Astrocyte (in vitro differentiated cells and primary cell): ENCODE data around the gene CDKN1C. TPM values are rescaled to one million over a fixed set of nuclear protein-coding genes. Genes with fewer than 3 reads are reported as not detected.

Experiments used
- DNase-seq: peaks from one replicate; pipeline ENCODE4 v3.0.0-alpha.2; 2010; ENCODE audit warnings: low read depth
- FAIRE-seq: peaks from 2 replicates; lab custom pipeline; 2011; peaks lifted over from hg19 to GRCh38; lab: Jason Lieb, UNC
- H2AFZ ChIP-seq: 2 replicates; pipeline ENCODE4 v1.6.0; 2012; ENCODE audit warnings: low read depth, low read length, inconsistent platforms
- H3K27ac ChIP-seq: 2 replicates; pipeline ENCODE4 v1.5.1; 2011; ENCODE audit warnings: low read depth, low read length, inconsistent platforms
- H3K27me3 ChIP-seq: 2 replicates; pipeline ENCODE4 v1.6.0; 2011; ENCODE audit warnings: low read length, inconsistent platforms; ENCODE audit not compliant: insufficient read depth
- H3K36me3 ChIP-seq: 2 replicates; pipeline ENCODE4 v1.5.1; 2011; ENCODE audit warnings: low read length, inconsistent platforms; ENCODE audit not compliant: insufficient read depth
- H3K4me1 ChIP-seq: 2 replicates; pipeline ENCODE4 v1.5.1; 2011; ENCODE audit warnings: low read length, inconsistent platforms; ENCODE audit not compliant: insufficient read depth
- H3K4me2 ChIP-seq: 2 replicates; pipeline ENCODE4 v1.6.0; 2012; ENCODE audit warnings: low read length, inconsistent platforms
- H3K4me3 ChIP-seq: 2 replicates; pipeline ENCODE4 v1.5.1; 2011; ENCODE audit warnings: low read depth, mild to moderate bottlenecking, low read length, inconsistent platforms; ENCODE audit not compliant: insufficient read depth
- H3K79me2 ChIP-seq: 2 replicates; pipeline ENCODE4 v1.6.0; 2012; ENCODE audit warnings: mild to moderate bottlenecking, low read length, inconsistent platforms; ENCODE audit not compliant: insufficient read depth
- H3K9ac ChIP-seq: 2 replicates; pipeline ENCODE4 v1.6.0; 2012; ENCODE audit warnings: mild to moderate bottlenecking, low read length, inconsistent platforms
- H3K9me3 ChIP-seq: 2 replicates; pipeline ENCODE4 v1.5.1; 2012; ENCODE audit warnings: low read depth, mild to moderate bottlenecking, low read length, inconsistent platforms; ENCODE audit not compliant: insufficient read depth
- H4K20me1 ChIP-seq: 2 replicates; pipeline ENCODE4 v1.6.0; 2012; ENCODE audit warnings: low read length, inconsistent platforms; ENCODE audit not compliant: insufficient read depth
- H3K27ac Mint-ChIP-seq: one replicate; pipeline ENCODE4 v1.8.0; 2021; ENCODE audit warnings: mild to moderate bottlenecking, mixed read lengths; ENCODE audit not compliant: unreplicated experiment
- H3K27me3 Mint-ChIP-seq: one replicate; pipeline ENCODE4 v1.8.0; 2021; ENCODE audit warnings: low read depth, mixed read lengths; ENCODE audit not compliant: unreplicated experiment
- H3K36me3 Mint-ChIP-seq: one replicate; pipeline ENCODE4 v1.8.0; 2021; ENCODE audit warnings: low read depth, mixed read lengths; ENCODE audit not compliant: unreplicated experiment
- H3K4me1 Mint-ChIP-seq: one replicate; pipeline ENCODE4 v1.8.0; 2021; ENCODE audit warnings: low read depth, mixed read lengths; ENCODE audit not compliant: unreplicated experiment
- H3K4me3 Mint-ChIP-seq: one replicate; pipeline ENCODE4 v1.8.0; 2021; ENCODE audit warnings: mild to moderate bottlenecking, moderate library complexity, mixed read lengths; ENCODE audit not compliant: unreplicated experiment
- H3K9me3 Mint-ChIP-seq: one replicate; pipeline ENCODE4 v1.8.0; 2021; ENCODE audit warnings: mild to moderate bottlenecking, mixed read lengths; ENCODE audit not compliant: unreplicated experiment
- EZH2 ChIP-seq: IDR thresholded peaks from 2 replicates; pipeline ENCODE4 v1.6.1; 2012; ENCODE audit warnings: mild to moderate bottlenecking, low read length, inconsistent platforms; ENCODE audit not compliant: insufficient read depth
- total RNA-seq: library from RNA; stranded (reverse); gene quantifications from 2 replicates; pipeline ENCODE4 v1.2.1, GENCODE V29; 2021
- TF ChIP-seq, protein P1 (sequence below): IDR thresholded peaks from 2 replicates; pipeline ENCODE4 v1.5.1; 2011; ENCODE audit warnings: low read depth, mild to moderate bottlenecking, inconsistent platforms, low read length, moderate library complexity; ENCODE audit not compliant: insufficient read depth

CDKN1C gene
- total RNA-seq, 1 donor from 2014 or later = 7.5 TPM

DNA sequence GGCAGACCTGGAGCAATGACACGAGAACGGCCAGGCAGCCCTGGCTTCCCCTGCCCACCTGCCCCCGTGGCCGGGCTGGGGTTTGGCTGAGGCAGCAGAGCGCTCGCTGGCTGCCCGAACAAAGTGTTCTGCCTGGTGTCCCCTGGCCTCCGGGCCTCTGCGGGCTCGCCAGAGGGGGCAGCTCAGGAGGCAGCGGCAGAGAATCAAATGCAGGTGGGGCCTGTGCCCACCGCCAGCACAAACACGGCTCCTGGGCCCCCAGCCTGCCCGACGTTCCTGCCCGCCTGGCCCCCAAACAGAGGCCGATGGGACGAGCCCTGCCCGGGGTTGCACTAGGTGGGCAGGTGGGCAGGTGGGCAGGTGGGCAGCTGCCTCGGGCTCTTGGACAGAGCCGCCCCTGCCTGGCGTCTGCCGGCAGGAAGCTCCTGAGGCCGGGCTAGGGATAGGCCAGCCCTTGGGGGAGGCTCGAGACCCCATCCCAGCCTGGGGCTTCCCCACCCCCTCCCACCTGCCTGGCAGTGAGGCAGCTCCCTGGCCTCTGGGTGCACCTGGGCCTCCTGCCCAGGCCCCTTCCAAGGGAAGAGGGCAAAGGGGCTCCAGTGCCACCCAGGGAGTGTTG lies 46.8 kb downstream of the CDKN1C start:
- peaks cover 48% of the 10 kb centered on the region for H3K27me3 Mint-ChIP-seq

DNA sequence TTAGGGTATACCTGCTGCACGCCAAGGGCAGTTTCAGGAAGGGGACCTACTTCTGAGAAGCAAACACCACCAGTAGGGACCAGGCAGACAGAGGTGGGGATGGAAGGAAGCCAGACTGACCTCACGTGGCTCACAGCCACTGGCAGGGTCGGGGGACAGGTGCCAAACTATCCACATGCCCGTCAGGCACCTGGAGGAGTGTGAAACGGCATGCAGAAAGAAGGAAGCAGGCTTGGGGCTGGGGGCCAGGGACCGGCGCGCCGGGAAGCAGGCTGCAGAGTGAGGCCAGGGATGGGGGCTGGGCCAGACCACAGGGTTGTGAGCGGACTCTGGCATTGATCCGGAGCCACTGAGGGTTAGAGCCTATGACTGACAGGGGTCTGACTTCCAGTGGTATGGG lies 47.5 kb downstream of the CDKN1C start:
- Mint-ChIP-seq H3K27me3 (peaks cover 48% of the 10 kb centered on the region), H3K27ac (no peak overlapping the region), H3K36me3 (no peaks in the 10 kb centered on the region), H3K4me1 (peaks cover 31% of the 10 kb centered on the region), H3K9me3 (peaks cover 1% of the 10 kb centered on the region), H3K4me3 (no peak overlapping the region)
- Histone ChIP-seq H3K79me2 (no peaks in the 10 kb centered on the region), H2AFZ (no peak overlapping the region), H3K27me3 (no peaks in the 10 kb centered on the region), H3K4me3 (no peak overlapping the region), H3K4me1 (no peaks in the 10 kb centered on the region), H4K20me1 (no peaks in the 10 kb centered on the region), H3K9ac (no peak overlapping the region), H3K36me3 (no peaks in the 10 kb centered on the region), H3K27ac (no peak overlapping the region), H3K4me2 (no peak overlapping the region), H3K9me3 (no peaks in the 10 kb centered on the region)
- FAIRE-seq = no peak
- TF ChIP-seq, protein P1, sequence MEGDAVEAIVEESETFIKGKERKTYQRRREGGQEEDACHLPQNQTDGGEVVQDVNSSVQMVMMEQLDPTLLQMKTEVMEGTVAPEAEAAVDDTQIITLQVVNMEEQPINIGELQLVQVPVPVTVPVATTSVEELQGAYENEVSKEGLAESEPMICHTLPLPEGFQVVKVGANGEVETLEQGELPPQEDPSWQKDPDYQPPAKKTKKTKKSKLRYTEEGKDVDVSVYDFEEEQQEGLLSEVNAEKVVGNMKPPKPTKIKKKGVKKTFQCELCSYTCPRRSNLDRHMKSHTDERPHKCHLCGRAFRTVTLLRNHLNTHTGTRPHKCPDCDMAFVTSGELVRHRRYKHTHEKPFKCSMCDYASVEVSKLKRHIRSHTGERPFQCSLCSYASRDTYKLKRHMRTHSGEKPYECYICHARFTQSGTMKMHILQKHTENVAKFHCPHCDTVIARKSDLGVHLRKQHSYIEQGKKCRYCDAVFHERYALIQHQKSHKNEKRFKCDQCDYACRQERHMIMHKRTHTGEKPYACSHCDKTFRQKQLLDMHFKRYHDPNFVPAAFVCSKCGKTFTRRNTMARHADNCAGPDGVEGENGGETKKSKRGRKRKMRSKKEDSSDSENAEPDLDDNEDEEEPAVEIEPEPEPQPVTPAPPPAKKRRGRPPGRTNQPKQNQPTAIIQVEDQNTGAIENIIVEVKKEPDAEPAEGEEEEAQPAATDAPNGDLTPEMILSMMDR = no peak
- TF ChIP-seq EZH2 = no peak
- no peak for DNase-seq

More for the DNA sequence above, 46.8 kb downstream of the CDKN1C start:
- no peak overlapping the region for H3K27ac Mint-ChIP-seq
- peaks cover 31% of the 10 kb centered on the region for H3K4me1 Mint-ChIP-seq
- no peak overlapping the region for H3K9ac ChIP-seq
- H3K4me1 ChIP-seq = no peaks in the 10 kb centered on the region
- no peak overlapping the region for H3K4me2 ChIP-seq
- H3K36me3 Mint-ChIP-seq = no peaks in the 10 kb centered on the region
- no peak overlapping the region for H3K27ac ChIP-seq
- H3K4me3 Mint-ChIP-seq = no peak overlapping the region
- no peaks in the 10 kb centered on the region for H3K9me3 ChIP-seq
- H2AFZ ChIP-seq = no peak overlapping the region
- H3K79me2 ChIP-seq = no peaks in the 10 kb centered on the region
- no peaks in the 10 kb centered on the region for H3K27me3 ChIP-seq
- DNase-seq (no peak), FAIRE-seq (no peak)
- H3K36me3 ChIP-seq = no peaks in the 10 kb centered on the region
- TF ChIP-seq, protein P1 = no peak
- no peak for TF ChIP-seq EZH2
- H3K9me3 Mint-ChIP-seq = peaks cover 1% of the 10 kb centered on the region
- H3K4me3 ChIP-seq = no peak overlapping the region
- H4K20me1 ChIP-seq = no peaks in the 10 kb centered on the region

DNA sequence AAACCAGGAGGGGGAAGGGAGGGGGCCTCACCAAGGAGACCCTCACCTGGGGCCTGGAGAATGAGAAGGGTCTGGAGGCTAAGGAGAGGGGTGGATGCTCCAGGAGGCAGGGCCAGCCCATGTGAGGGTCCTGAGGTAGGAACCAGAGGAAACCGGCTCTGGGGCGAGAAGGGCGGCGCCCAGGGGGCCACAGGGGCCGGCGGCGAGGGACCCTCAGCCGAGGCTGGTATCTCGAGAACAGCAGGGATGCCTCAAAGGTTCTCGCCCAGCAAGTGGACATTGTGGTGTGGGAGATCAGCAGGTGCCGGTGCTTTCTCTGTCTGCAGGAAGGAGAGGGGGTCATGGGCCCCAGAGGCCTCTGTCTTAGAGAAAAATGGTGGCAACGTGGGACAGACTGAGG lies 47.9 kb downstream of the CDKN1C start:
- no peaks in the 10 kb centered on the region for H4K20me1 ChIP-seq
- TF ChIP-seq, protein P1 = no peak
- TF ChIP-seq EZH2 = no peak
- H3K4me3 Mint-ChIP-seq = no peak overlapping the region
- no peaks in the 10 kb centered on the region for H3K9me3 ChIP-seq
- DNase-seq (no peak), FAIRE-seq (no peak)
- peaks cover 1% of the 10 kb centered on the region for H3K9me3 Mint-ChIP-seq
- no peak overlapping the region for H3K9ac ChIP-seq
- H3K36me3 Mint-ChIP-seq = no peaks in the 10 kb centered on the region
- no peak overlapping the region for H3K4me2 ChIP-seq
- peaks cover 31% of the 10 kb centered on the region for H3K4me1 Mint-ChIP-seq
- H3K27me3 ChIP-seq = no peaks in the 10 kb centered on the region
- H3K27me3 Mint-ChIP-seq = peaks cover 44% of the 10 kb centered on the region
- no peak overlapping the region for H3K27ac Mint-ChIP-seq
- no peaks in the 10 kb centered on the region for H3K36me3 ChIP-seq
- no peak overlapping the region for H3K27ac ChIP-seq
- H3K4me1 ChIP-seq = no peaks in the 10 kb centered on the region
- no peak overlapping the region for H2AFZ ChIP-seq
- no peak overlapping the region for H3K4me3 ChIP-seq
- no peaks in the 10 kb centered on the region for H3K79me2 ChIP-seq
